C4-2B (cell line): ENCODE data around the gene SLC10A3.

ENCODE experiments used
- H3K27ac ChIP-seq: fragments of 450-650 bp; 2 replicates; pipeline ENCODE4 v1.5.1; 2017
- ZFX ChIP-seq: fragments of 450-650 bp; IDR thresholded peaks from 2 replicates; pipeline ENCODE4 v1.6.1; 2017
- TF ChIP-seq, protein P1 (sequence below): fragments of 450-650 bp; conservative IDR thresholded peaks from 2 replicates; pipeline ENCODE4 v1.5.1; 2017; ENCODE audit warnings: mild to moderate bottlenecking

The SLC10A3 gene

GRCh38 chrX:154468217-154468616, 22.2 kb downstream of the SLC10A3 start:
- no peak overlapping the region for H3K27ac ChIP-seq
- TF ChIP-seq, protein P1, sequence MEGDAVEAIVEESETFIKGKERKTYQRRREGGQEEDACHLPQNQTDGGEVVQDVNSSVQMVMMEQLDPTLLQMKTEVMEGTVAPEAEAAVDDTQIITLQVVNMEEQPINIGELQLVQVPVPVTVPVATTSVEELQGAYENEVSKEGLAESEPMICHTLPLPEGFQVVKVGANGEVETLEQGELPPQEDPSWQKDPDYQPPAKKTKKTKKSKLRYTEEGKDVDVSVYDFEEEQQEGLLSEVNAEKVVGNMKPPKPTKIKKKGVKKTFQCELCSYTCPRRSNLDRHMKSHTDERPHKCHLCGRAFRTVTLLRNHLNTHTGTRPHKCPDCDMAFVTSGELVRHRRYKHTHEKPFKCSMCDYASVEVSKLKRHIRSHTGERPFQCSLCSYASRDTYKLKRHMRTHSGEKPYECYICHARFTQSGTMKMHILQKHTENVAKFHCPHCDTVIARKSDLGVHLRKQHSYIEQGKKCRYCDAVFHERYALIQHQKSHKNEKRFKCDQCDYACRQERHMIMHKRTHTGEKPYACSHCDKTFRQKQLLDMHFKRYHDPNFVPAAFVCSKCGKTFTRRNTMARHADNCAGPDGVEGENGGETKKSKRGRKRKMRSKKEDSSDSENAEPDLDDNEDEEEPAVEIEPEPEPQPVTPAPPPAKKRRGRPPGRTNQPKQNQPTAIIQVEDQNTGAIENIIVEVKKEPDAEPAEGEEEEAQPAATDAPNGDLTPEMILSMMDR: no peak
- TF ChIP-seq ZFX: no peak

- TF ChIP-seq, protein P1: no peak
- no peak for TF ChIP-seq ZFX
- no peak overlapping the region for H3K27ac ChIP-seq
These were observed 22.9 kb downstream of the SLC10A3 start for GRCh38 chrX:154467556-154467955.

GRCh38 chrX:154466907-154467306, 23.5 kb downstream of the SLC10A3 start:
- TF ChIP-seq, protein P1: no peak
- TF ChIP-seq ZFX: no peak
- no peak overlapping the region for H3K27ac ChIP-seq

DNA sequence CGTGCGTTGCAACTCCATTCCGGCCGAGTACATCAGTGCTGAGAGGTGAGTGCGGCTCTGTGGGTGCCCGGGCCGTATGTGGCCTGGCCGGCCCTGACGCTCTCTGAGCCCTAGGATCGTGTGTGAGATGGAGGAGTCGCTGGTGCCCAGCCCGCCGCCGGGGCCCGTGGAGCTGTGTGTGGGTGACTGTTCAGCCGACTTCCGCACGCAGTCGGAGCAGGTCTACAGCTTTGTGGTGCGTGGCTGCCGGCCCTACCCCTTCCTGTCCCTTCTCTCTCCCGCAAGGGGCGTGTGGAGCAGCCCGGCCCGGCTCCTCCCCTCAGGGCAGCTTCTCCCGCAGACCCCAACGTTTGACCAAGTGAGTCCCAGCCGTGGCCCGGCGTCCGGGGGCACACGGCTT, 24.4 kb downstream of the SLC10A3 start:
- TF ChIP-seq ZFX: no peak
- TF ChIP-seq, protein P1: no peak

GRCh38 chrX:154465601-154466000, 24.8 kb downstream of the SLC10A3 start:
- no peak overlapping the region for H3K27ac ChIP-seq
- TF ChIP-seq, protein P1: no peak
- no peak for TF ChIP-seq ZFX

More for the DNA sequence above, 24.4 kb downstream of the SLC10A3 start:
- no peak overlapping the region for H3K27ac ChIP-seq

- TF ChIP-seq ZFX: no peak
- TF ChIP-seq, protein P1: no peak
- H3K27ac ChIP-seq: no peak overlapping the region
These were observed 25.5 kb downstream of the SLC10A3 start for GRCh38 chrX:154464806-154465365.

DNA sequence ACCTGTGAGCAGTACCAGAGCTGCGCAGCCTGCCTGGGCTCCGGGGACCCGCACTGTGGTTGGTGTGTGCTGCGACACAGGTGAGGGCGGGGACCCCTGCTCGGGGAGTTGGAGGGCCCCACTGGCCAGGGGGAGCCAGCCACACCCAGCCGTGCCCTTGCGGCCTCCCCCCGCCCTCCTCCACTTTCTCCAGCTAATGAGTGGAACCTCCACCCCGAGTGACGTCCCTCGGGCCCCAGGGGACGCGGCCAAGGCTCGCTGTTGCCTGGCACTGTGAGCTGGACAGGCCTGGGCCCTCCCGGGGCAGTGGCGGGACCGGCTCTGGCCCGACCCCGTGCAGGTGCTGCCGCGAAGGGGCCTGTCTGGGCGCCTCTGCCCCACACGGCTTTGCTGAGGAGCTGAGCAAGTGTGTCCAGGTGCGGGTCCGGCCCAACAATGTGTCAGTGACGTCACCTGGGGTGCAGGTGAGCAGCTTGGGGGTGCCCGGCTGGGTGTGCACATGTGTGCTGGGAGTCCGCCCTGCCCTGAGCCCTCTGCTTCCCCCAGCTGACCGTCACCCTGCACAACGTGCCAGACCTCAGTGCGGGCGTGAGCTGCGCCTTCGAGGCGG, 26.7 kb downstream of the SLC10A3 start:
- TF ChIP-seq ZFX: no peak
- TF ChIP-seq, protein P1: no peak
- H3K27ac ChIP-seq: no peak overlapping the region
